Left ventricle myocardium inferior (tissue), 1 donor: ENCODE results near the gene PLEKHG5. TPM values are rescaled to one million over a fixed set of nuclear protein-coding genes. Genes with fewer than 3 reads are reported as not detected.

Experiments used
- DNase-seq: peaks from one replicate; pipeline ENCODE4 v3.0.0-alpha.2; 2020
- H3K27ac ChIP-seq: fragments of 200-600 bp; replicated peaks from 2 replicates; pipeline ENCODE4 v1.8.0; 2021
- H3K27me3 ChIP-seq: fragments of 200-600 bp; 2 replicates; pipeline ENCODE4 v1.8.0; 2021; ENCODE audit warnings: low read depth
- H3K36me3 ChIP-seq: fragments of 200-600 bp; 2 replicates; pipeline ENCODE4 v1.8.0; 2021
- H3K4me1 ChIP-seq: fragments of 200-600 bp; 2 replicates; pipeline ENCODE4 v1.8.0; 2021
- H3K4me3 ChIP-seq: fragments of 200-600 bp; 2 replicates; pipeline ENCODE4 v1.8.0; 2021; ENCODE audit warnings: mild to moderate bottlenecking, moderate library complexity
- H3K9me3 ChIP-seq: fragments of 200-600 bp; replicated peaks from 2 replicates; pipeline ENCODE4 v1.8.0; 2021
- CTCF ChIP-seq: fragments of 200-600 bp; IDR thresholded peaks from 2 replicates; pipeline ENCODE4 v1.8.0; 2021; ENCODE audit warnings: antibody characterized with exemption, mild to moderate bottlenecking, borderline replicate concordance
- intact Hi-C: fragments of 100-400 bp; cut with micrococcal nuclease; formaldehyde crosslinking; loops from one replicate; pipeline ENCODE4 v1.11.0; 2022
- total RNA-seq: library from RNA; stranded (reverse); fragmentation: NEBNext Ultra II Directional; extraction: Animal tissue kit (Norgen Biotek cat#: 25700); gene quantifications from one replicate; pipeline ENCODE4 v1.2.1, GENCODE V29; 2021
- donor health status: DM: no; HTN: yes; CAD: no; lungs with severe emphysema.

The PLEKHG5 gene
- total RNA-seq, 1 donor from 2014 or later = 16.2 TPM

GRCh38 chr1:6521536-6521935, 30.1 kb upstream of the PLEKHG5 start:
- no peak overlapping the region for H3K4me3 ChIP-seq

GRCh38 chr1:6519935-6520671, 28.6 kb upstream of the PLEKHG5 start:
- H3K36me3 ChIP-seq = peaks cover 4% of the 10 kb centered on the region
- H3K4me1 ChIP-seq = peaks cover 28% of the 10 kb centered on the region
- TF ChIP-seq CTCF = no peak
- no peak overlapping the region for H3K4me3 ChIP-seq
- no peaks in the 10 kb centered on the region for H3K9me3 ChIP-seq
- H3K27ac ChIP-seq = no peak overlapping the region
- no peaks in the 10 kb centered on the region for H3K27me3 ChIP-seq
- intact Hi-C loops = loop anchor here (10.0 kb wide), 1 partner anchor 45 kb away; no protein-coding TSS in a partner anchor
- no peak for DNase-seq

More at GRCh38 chr1:6521536-6521935, 30.1 kb upstream of the PLEKHG5 start:
- intact Hi-C loops = loop anchor here (10.0 kb wide), 1 partner anchor 47 kb away; no protein-coding TSS in a partner anchor
- Histone ChIP-seq H3K4me1 (peaks cover 17% of the 10 kb centered on the region), H3K36me3 (peaks cover 19% of the 10 kb centered on the region), H3K27me3 (no peaks in the 10 kb centered on the region), H3K27ac (no peak overlapping the region), H3K9me3 (no peaks in the 10 kb centered on the region)
- DNase-seq = no peak
- TF ChIP-seq CTCF = no peak

- TF ChIP-seq CTCF = no peak
- Histone ChIP-seq H3K9me3 (no peaks in the 10 kb centered on the region), H3K27me3 (no peaks in the 10 kb centered on the region), H3K36me3 (no peaks in the 10 kb centered on the region), H3K4me1 (peaks cover 28% of the 10 kb centered on the region), H3K4me3 (no peak overlapping the region), H3K27ac (no peak overlapping the region)
- intact Hi-C loops = no loop called here
- DNase-seq = no peak
Observed at GRCh38 chr1:6519491-6519934, 28.0 kb upstream of the PLEKHG5 start.

- Histone ChIP-seq H3K27ac (no peak overlapping the region), H3K36me3 (no peaks in the 10 kb centered on the region), H3K9me3 (no peaks in the 10 kb centered on the region), H3K4me1 (peaks cover 36% of the 10 kb centered on the region), H3K27me3 (no peaks in the 10 kb centered on the region), H3K4me3 (no peak overlapping the region)
- intact Hi-C loops = no loop called here
- no peak for TF ChIP-seq CTCF
- DNase-seq = no peak
Observed at GRCh38 chr1:6517435-6517851, 26.0 kb upstream of the PLEKHG5 start.

GRCh38 chr1:6515771-6516170, 24.3 kb upstream of the PLEKHG5 start:
- no peaks in the 10 kb centered on the region for H3K36me3 ChIP-seq
- intact Hi-C loops = no loop called here
- no peak overlapping the region for H3K27ac ChIP-seq
- DNase-seq = no peak
- H3K9me3 ChIP-seq = no peaks in the 10 kb centered on the region
- H3K27me3 ChIP-seq = no peaks in the 10 kb centered on the region
- H3K4me1 ChIP-seq = peaks cover 36% of the 10 kb centered on the region
- no peak for TF ChIP-seq CTCF
- H3K4me3 ChIP-seq = no peak overlapping the region
